SK-N-SH (cell line): ENCODE data around the gene EVPL. TPM values are rescaled to one million over a fixed set of nuclear protein-coding genes. Genes with fewer than 3 reads are reported as not detected.

Source experiments
- CTCF ChIA-PET: fragments of 300-600, 350-600 bp; formaldehyde crosslinking; extraction: SDS; loops from one replicate; lab custom pipeline; 2021; lab: Yijun Ruan, JAX
- POLR2A ChIA-PET: fragments of 350-600 bp; sonication (Branson Sonifier 250); formaldehyde crosslinking; extraction: SDS; loops from one replicate; lab custom pipeline; 2020; ENCODE audit warnings: antibody characterized with exemption, inconsistent platforms; lab: Yijun Ruan, JAX
- DNase-seq: peaks from one replicate; pipeline ENCODE4 v3.0.0; 2012
- H2AFZ ChIP-seq: fragments of 200-600 bp; sonication (generic); 2 replicates; pipeline ENCODE4 v1.8.1; 2016; ENCODE audit warnings: antibody characterized with exemption, mild to moderate bottlenecking, low read depth
- H3F3A ChIP-seq: fragments of 200-600 bp; sonication (generic); replicated peaks from 2 replicates; pipeline ENCODE3; 2016; ENCODE audit warnings: antibody characterized with exemption, mild to moderate bottlenecking; ENCODE audit not compliant: insufficient read depth
- H3K27ac ChIP-seq, 2 experiments: fragments of 200-500 bp in 1 of 2; fragments of 200-600 bp in 1 of 2; sonication (Bioruptor generic) in 1 of 2; sonication (generic), shearing (Covaris generic) in 1 of 2; 2 replicates each; pipeline versions ENCODE4 v1.5.1 to v1.6.1; 2014 to 2016; ENCODE audit warnings: low read depth in 2 of 2, inconsistent platforms in 1 of 2, low read length in 1 of 2, mild to moderate bottlenecking in 1 of 2, mixed read lengths in 1 of 2
- H3K27me3 ChIP-seq: fragments of 200-600 bp; sonication (generic), shearing (Covaris generic); 2 replicates; pipeline ENCODE4 v1.6.1; 2016; ENCODE audit warnings: mixed run types; ENCODE audit not compliant: insufficient read depth
- H3K36me3 ChIP-seq, 2 experiments: fragments of 200-500 bp in 1 of 2; fragments of 200-600 bp in 1 of 2; sonication (Bioruptor generic) in 1 of 2; sonication (generic) in 1 of 2; replicated peaks in 1 of 2; 2 replicates each; pipeline versions ENCODE3 to v1.5.1; 2014 to 2016; ENCODE audit warnings: low read length in 1 of 2, mild to moderate bottlenecking in 1 of 2; ENCODE audit not compliant: insufficient read depth in 2 of 2, control insufficient read depth in 1 of 2
- H3K4me1 ChIP-seq, 2 experiments: fragments of 200-500 bp in 1 of 2; fragments of 200-600 bp in 1 of 2; sonication (Bioruptor generic) in 1 of 2; sonication (generic), shearing (Covaris generic) in 1 of 2; 2 replicates each; pipeline versions ENCODE4 v1.5.1 to v1.6.1; 2014 to 2016; ENCODE audit warnings: low read depth in 1 of 2, low read length in 1 of 2, mixed run types in 1 of 2; ENCODE audit not compliant: insufficient read depth in 2 of 2, control insufficient read depth in 1 of 2
- H3K4me2 ChIP-seq: fragments of 200-600 bp; sonication (generic), shearing (Covaris generic); 2 replicates; pipeline ENCODE4 v1.6.1; 2017; ENCODE audit warnings: mixed run types
- H3K4me3 ChIP-seq, 2 experiments: fragments of 200-500 bp in 1 of 2; fragments of 200-600 bp in 1 of 2; sonication (Bioruptor generic) in 1 of 2; sonication (generic), shearing (Covaris generic) in 1 of 2; 2 replicates each; pipeline versions ENCODE4 v1.5.1 to v1.8.1; 2014 to 2016; ENCODE audit warnings: low read depth in 2 of 2, inconsistent platforms in 1 of 2, low read length in 1 of 2, mild to moderate bottlenecking in 1 of 2, mixed read lengths in 1 of 2, moderate library complexity in 1 of 2
- H3K79me2 ChIP-seq: fragments of 200-600 bp; sonication (generic); 2 replicates; pipeline ENCODE4 v1.8.1; 2017; ENCODE audit warnings: mild to moderate bottlenecking; ENCODE audit not compliant: insufficient read depth
- H3K9ac ChIP-seq: fragments of 200-600 bp; sonication (generic); 2 replicates; pipeline ENCODE4 v1.6.1; 2017; ENCODE audit warnings: mixed run types
- H3K9me2 ChIP-seq: fragments of 200-600 bp; sonication (generic); 2 replicates; pipeline ENCODE4 v1.6.1; 2017; ENCODE audit warnings: mixed run types
- H3K9me3 ChIP-seq: fragments of 200-600 bp; sonication (generic); 2 replicates; pipeline ENCODE4 v1.6.1; 2017; ENCODE audit warnings: mixed run types, mild to moderate bottlenecking, moderate library complexity
- H4K20me1 ChIP-seq: fragments of 200-600 bp; sonication (generic); 2 replicates; pipeline ENCODE4 v1.6.1; 2017; ENCODE audit warnings: mild to moderate bottlenecking, mixed run types; ENCODE audit not compliant: insufficient read depth
- CHD2 ChIP-seq: fragments of 150-350 bp; IDR thresholded peaks from 2 replicates; pipeline ENCODE4 v1.6.1; 2018; ENCODE audit warnings: low read length; ENCODE audit not compliant: partially characterized antibody
- ELF1 ChIP-seq: IDR thresholded peaks from 2 replicates; pipeline ENCODE4 v1.4.0; 2012
- EZH2phosphoT487 ChIP-seq: fragments of 200-600 bp; sonication (generic); IDR thresholded peaks from 2 replicates; pipeline ENCODE4 v1.6.1; 2017; ENCODE audit warnings: low read depth, mixed run types, mild to moderate bottlenecking, antibody characterized with exemption, moderate library complexity, borderline replicate concordance
- GABPA ChIP-seq: IDR thresholded peaks from 2 replicates; pipeline ENCODE4 v1.4.0; 2012; ENCODE audit warnings: low read depth, mild to moderate bottlenecking
- GATA2 ChIP-seq: sonication (generic); formaldehyde crosslinking; IDR thresholded peaks from 2 replicates; pipeline ENCODE4 v1.5.0; 2020; ENCODE audit warnings: mild to moderate bottlenecking, missing genetic modification reagents
- IRF3 ChIP-seq: fragments of 150-350 bp; IDR thresholded peaks from 2 replicates; pipeline ENCODE4 v1.6.1; 2016; ENCODE audit warnings: mild to moderate bottlenecking, low read depth, low read length
- JUND ChIP-seq: IDR thresholded peaks from 2 replicates; pipeline ENCODE4 v1.4.0; 2012
- MEF2A ChIP-seq: IDR thresholded peaks from 2 replicates; pipeline ENCODE4 v1.4.0; 2012; ENCODE audit warnings: low read depth, borderline replicate concordance
- NFIC ChIP-seq: IDR thresholded peaks from 2 replicates; pipeline ENCODE4 v1.4.0; 2012; ENCODE audit warnings: borderline replicate concordance
- RXRA ChIP-seq: IDR thresholded peaks from 2 replicates; pipeline ENCODE4 v1.4.0; 2012; ENCODE audit warnings: low read depth, mild to moderate bottlenecking, borderline replicate concordance
- TEAD4 ChIP-seq: IDR thresholded peaks from 2 replicates; pipeline ENCODE4 v1.4.0; 2012; ENCODE audit warnings: mild to moderate bottlenecking, borderline replicate concordance; ENCODE audit not compliant: insufficient read depth
- ZBTB33 ChIP-seq: IDR thresholded peaks from 2 replicates; pipeline ENCODE4 v1.4.0; 2012; ENCODE audit warnings: low read depth, borderline replicate concordance
- WGBS: methylation state at CpG from one replicate; pipeline ENCODE4 v1.1.6; 2017; ENCODE audit warnings: low lambda C conversion rate; 5-methylcytosine and 5-hydroxymethylcytosine counted together
- polyA plus RNA-seq, 3 experiments: library from polyadenylated mRNA; depleted of rRNA; stranded (reverse); fragments of >200 nt; gene quantifications; 2 replicates each; pipeline ENCODE4 v1.2.3, GENCODE V29; 2012
- TF ChIP-seq, protein P1 (sequence below): IDR thresholded peaks from 2 replicates; pipeline ENCODE4 v1.4.0; 2012; ENCODE audit warnings: low read depth
- TF ChIP-seq, protein P2 (sequence below): fragments of 150-350 bp; IDR thresholded peaks from 2 replicates; pipeline ENCODE4 v1.6.1; 2017; ENCODE audit warnings: antibody characterized with exemption, low read length, low read depth, borderline replicate concordance
- TF ChIP-seq, protein P3 (sequence below): IDR thresholded peaks from 2 replicates; pipeline ENCODE4 v1.4.0; 2012; ENCODE audit warnings: low read depth, borderline replicate concordance

Gene EVPL
- polyA plus RNA-seq, 1 of the 3 experiments (the other 2 are of a cell fraction), result 0.23 TPM

DNA sequence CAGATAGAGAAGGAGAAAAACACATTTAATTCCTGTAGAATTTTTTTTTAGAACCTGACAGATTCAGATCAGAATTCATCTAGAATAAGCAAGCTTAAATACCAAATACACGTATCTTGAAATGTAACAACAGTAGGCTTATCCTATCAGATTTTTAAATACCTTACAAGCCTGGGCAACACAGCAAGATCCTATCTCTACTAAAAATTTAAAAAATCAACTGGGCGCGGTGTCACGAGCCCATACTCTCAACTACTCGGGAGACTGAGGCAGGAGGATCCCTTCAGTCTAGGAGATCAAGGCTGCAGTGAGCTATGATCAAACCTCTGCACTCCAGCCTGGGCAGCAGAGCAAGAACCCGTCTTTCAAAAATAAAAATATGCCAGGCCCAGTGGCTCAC is 61.6 kb downstream of the EVPL start:
- no peak for DNase-seq
- peaks cover 85% of the 10 kb centered on the region for H3K79me2 ChIP-seq
- no peak overlapping the region for H3K27ac ChIP-seq
- no peak overlapping the region for H3K4me2 ChIP-seq
- ChIA-PET CTCF (interaction anchor here (0.8 to 1.7 kb wide), 5 partner anchors 11 to 314 kb away, joined by 3 to 5 read pairs (median 4); partner anchors contain the start of genes ACOX1, CDK3 and TEN1), POLR2A (interaction anchor here (1.4 kb wide), 1 partner anchor 13 kb away, joined by 3 read pairs; the partner anchor contains the start of genes ACOX1 and TEN1)
- peaks cover 8% of the 10 kb centered on the region; the same call in 1 of the 2 replicates for H4K20me1 ChIP-seq
- H3K9me2 ChIP-seq, result no peaks in the 10 kb centered on the region
- H3K36me3 ChIP-seq, result peaks cover 0 to 45% of the 10 kb centered on the region in 2 experiments
- WGBS, result 95% methylated on average over 6 of the region's 6 CpGs
- H3K9me3 ChIP-seq, result no peaks in the 10 kb centered on the region
- TF ChIP-seq MEF2A (no peak), GABPA (no peak), JUND (no peak), ZBTB33 (no peak), EZH2phosphoT487 (no peak), CHD2 (no peak), IRF3 (no peak), TEAD4 (no peak), ELF1 (no peak), NFIC (no peak), GATA2 (CRISPR knock-in tag) (no peak), RXRA (no peak)
- TF ChIP-seq, protein P1, sequence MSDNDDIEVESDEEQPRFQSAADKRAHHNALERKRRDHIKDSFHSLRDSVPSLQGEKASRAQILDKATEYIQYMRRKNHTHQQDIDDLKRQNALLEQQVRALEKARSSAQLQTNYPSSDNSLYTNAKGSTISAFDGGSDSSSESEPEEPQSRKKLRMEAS, result no peak
- TF ChIP-seq, protein P2, sequence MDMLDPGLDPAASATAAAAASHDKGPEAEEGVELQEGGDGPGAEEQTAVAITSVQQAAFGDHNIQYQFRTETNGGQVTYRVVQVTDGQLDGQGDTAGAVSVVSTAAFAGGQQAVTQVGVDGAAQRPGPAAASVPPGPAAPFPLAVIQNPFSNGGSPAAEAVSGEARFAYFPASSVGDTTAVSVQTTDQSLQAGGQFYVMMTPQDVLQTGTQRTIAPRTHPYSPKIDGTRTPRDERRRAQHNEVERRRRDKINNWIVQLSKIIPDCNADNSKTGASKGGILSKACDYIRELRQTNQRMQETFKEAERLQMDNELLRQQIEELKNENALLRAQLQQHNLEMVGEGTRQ, result no peak
- TF ChIP-seq, protein P3, sequence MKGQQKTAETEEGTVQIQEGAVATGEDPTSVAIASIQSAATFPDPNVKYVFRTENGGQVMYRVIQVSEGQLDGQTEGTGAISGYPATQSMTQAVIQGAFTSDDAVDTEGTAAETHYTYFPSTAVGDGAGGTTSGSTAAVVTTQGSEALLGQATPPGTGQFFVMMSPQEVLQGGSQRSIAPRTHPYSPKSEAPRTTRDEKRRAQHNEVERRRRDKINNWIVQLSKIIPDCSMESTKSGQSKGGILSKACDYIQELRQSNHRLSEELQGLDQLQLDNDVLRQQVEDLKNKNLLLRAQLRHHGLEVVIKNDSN, result no peak
- no peak overlapping the region for H3K9ac ChIP-seq
- H3K27me3 ChIP-seq, result no peaks in the 10 kb centered on the region
- H3K4me1 ChIP-seq, result peaks cover 0 to 3% of the 10 kb centered on the region in 2 experiments; a peak in 1 of 4 replicates
- H3K4me3 ChIP-seq, result no peak overlapping the region
- H2AFZ ChIP-seq, result no peak overlapping the region
- H3F3A ChIP-seq, result peaks cover 18% of the 10 kb centered on the region
